Measurements from ENCODE around the gene STK32C. TPM values are rescaled to one million over a fixed set of nuclear protein-coding genes. Genes with fewer than 3 reads are reported as not detected.

STK32C gene
- total RNA-seq, 2 donors from 2014 or later, result 2.6 to 3.7 TPM

GRCh38 chr10:132250481-132251475, 57.0 kb downstream of the STK32C start:
- TF ChIP-seq, protein P1, sequence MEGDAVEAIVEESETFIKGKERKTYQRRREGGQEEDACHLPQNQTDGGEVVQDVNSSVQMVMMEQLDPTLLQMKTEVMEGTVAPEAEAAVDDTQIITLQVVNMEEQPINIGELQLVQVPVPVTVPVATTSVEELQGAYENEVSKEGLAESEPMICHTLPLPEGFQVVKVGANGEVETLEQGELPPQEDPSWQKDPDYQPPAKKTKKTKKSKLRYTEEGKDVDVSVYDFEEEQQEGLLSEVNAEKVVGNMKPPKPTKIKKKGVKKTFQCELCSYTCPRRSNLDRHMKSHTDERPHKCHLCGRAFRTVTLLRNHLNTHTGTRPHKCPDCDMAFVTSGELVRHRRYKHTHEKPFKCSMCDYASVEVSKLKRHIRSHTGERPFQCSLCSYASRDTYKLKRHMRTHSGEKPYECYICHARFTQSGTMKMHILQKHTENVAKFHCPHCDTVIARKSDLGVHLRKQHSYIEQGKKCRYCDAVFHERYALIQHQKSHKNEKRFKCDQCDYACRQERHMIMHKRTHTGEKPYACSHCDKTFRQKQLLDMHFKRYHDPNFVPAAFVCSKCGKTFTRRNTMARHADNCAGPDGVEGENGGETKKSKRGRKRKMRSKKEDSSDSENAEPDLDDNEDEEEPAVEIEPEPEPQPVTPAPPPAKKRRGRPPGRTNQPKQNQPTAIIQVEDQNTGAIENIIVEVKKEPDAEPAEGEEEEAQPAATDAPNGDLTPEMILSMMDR (IDR thresholded peaks at IDR 0.05), result no peak
- H3K27ac ChIP-seq, result no peak overlapping the region
- H3K4me3 ChIP-seq, result no peak overlapping the region
- H3K27me3 ChIP-seq, result no peaks in the 10 kb centered on the region
- no peaks in the 10 kb centered on the region for H3K9me3 ChIP-seq
- no peaks in the 10 kb centered on the region for H3K36me3 ChIP-seq
- DNase-seq (ENCODE audit: low spot score), result no peak
- H3K4me1 ChIP-seq, result no peaks in the 10 kb centered on the region

- H3K9me3 ChIP-seq, result no peaks in the 10 kb centered on the region
- no peaks in the 10 kb centered on the region for H3K36me3 ChIP-seq
- no peaks in the 10 kb centered on the region for H3K27me3 ChIP-seq
- TF ChIP-seq, protein P1 (IDR thresholded peaks at IDR 0.05), result no peak
- H3K4me1 ChIP-seq, result no peaks in the 10 kb centered on the region
- no peak for DNase-seq (ENCODE audit: low spot score)
- no peak overlapping the region for H3K27ac ChIP-seq
- H3K4me3 ChIP-seq, result no peak overlapping the region
Measured at GRCh38 chr10:132249824-132250375, 57.9 kb downstream of the STK32C start.

DNA sequence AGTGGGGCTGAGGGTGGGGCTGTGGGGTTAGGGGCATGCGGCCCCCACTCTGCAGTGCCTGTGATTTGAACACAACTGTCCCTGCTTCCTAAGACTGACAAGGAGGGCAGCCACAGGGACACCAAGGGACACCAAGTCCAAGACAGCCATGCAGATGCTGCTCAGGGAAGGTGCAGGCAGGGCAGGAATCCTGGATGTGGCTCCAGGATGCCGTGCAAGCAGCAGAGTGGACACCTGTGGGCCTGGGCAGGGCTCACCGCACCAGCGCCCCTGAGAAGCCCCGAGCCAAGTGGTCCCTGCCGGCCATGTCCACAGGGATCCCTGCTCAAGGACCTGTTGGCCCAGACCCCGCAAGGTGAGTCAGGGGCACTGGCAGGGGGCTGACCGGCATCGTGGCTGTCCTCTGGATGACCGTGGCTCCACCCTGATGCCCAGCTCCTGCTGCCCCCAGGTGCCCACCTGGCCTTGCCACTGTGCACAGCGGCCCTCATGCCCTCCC, 58.5 kb downstream of the STK32C start:
- TF ChIP-seq, protein P1 (IDR thresholded peaks at IDR 0.05), result no peak
- Histone ChIP-seq H3K9me3 (no peaks in the 10 kb centered on the region), H3K4me3 (peak overlapping the region in 1 of 2 donors; percentile 23), H3K27ac (no peak overlapping the region), H3K27me3 (no peaks in the 10 kb centered on the region), H3K36me3 (no peaks in the 10 kb centered on the region), H3K4me1 (no peaks in the 10 kb centered on the region)
- DNase-seq (ENCODE audit: low spot score), result no peak

GRCh38 chr10:132248455-132249225, 59.1 kb downstream of the STK32C start:
- no peaks in the 10 kb centered on the region for H3K27me3 ChIP-seq
- peak overlapping the region in 1 of 2 donors; percentile 23 for H3K4me3 ChIP-seq
- H3K4me1 ChIP-seq, result no peaks in the 10 kb centered on the region
- H3K27ac ChIP-seq, result no peak overlapping the region
- H3K9me3 ChIP-seq, result no peaks in the 10 kb centered on the region
- DNase-seq (ENCODE audit: low spot score), result no peak
- no peaks in the 10 kb centered on the region for H3K36me3 ChIP-seq
- TF ChIP-seq, protein P1 (IDR thresholded peaks at IDR 0.05), result no peak

- no peak overlapping the region for H3K27ac ChIP-seq
- TF ChIP-seq, protein P1 (IDR thresholded peaks at IDR 0.05), result no peak
- no peaks in the 10 kb centered on the region for H3K4me1 ChIP-seq
- H3K27me3 ChIP-seq, result no peaks in the 10 kb centered on the region
- no peak for DNase-seq (ENCODE audit: low spot score)
- H3K36me3 ChIP-seq, result no peaks in the 10 kb centered on the region
- H3K4me3 ChIP-seq, result no peak overlapping the region
- H3K9me3 ChIP-seq, result no peaks in the 10 kb centered on the region
Measured at GRCh38 chr10:132247943-132248342, 59.8 kb downstream of the STK32C start.
